ENCODE results near the gene MEPCE.
"Not testable (repeated sequence)": the region's sequence is repeated elsewhere in the genome, so short reads cannot be mapped to it uniquely, and the experiment has no call there.

MEPCE gene

GRCh38 chr7:100429637-100430492, at the start of gene MEPCE:
Gene MEPCE (plus strand): TSS chr7:100429831. CDS start chr7:100430019, 188 bp downstream.
- Histone ChIP-seq H3K4me2 (ENCODE audit: low read length) (peak within 1 kb of the TSS; percentile 83), H3K9me2 (replicated peaks; ENCODE audit: control insufficient read depth, low read length) (no peaks in the 10 kb centered on the region), H3K4me1 (ENCODE audit: control insufficient read depth, low read length) (peaks cover 51% of the 10 kb centered on the region), H4K20me1 (ENCODE audit: control insufficient read depth, insufficient read depth, low read depth, low read length) (peaks cover 11% of the 10 kb centered on the region; the same call in 1 of the 2 replicates), H3K4me3 (ENCODE audit: low read length) (peak within 1 kb of the TSS; percentile 77), H3K36me3 (ENCODE audit: control insufficient read depth, low read length) (peaks cover 51% of the 10 kb centered on the region), H3K79me2 (ENCODE audit: control insufficient read depth, low read length) (peaks cover 52% of the 10 kb centered on the region), H3K9me3 (ENCODE audit: control insufficient read depth, insufficient read depth, low read length) (peaks cover 5% of the 10 kb centered on the region), H3K27ac (ENCODE audit: low read depth, low read length) (peak within 1 kb of the TSS; percentile 89), H3K27me3 (ENCODE audit: control insufficient read depth, low read length) (no peaks in the 10 kb centered on the region), H3F3A (ENCODE audit: control insufficient read depth, insufficient read depth) (peaks cover 52% of the 10 kb centered on the region)
- TF ChIP-seq EZH2phosphoT487 (IDR thresholded peaks at IDR 0.05; ENCODE audit: borderline replicate concordance, low read length) (no peak), CTCF (IDR thresholded peaks at IDR 0.05; ENCODE audit: low read depth, low read length, poor library complexity, severe bottlenecking) (no peak)

- Histone ChIP-seq H3K4me3 (ENCODE audit: low read length) (no peak overlapping the region), H3K4me2 (ENCODE audit: low read length) (peak overlapping the region; percentile 22), H4K20me1 (ENCODE audit: control insufficient read depth, insufficient read depth, low read depth, low read length) (no peaks in the 10 kb centered on the region), H3K9me2 (replicated peaks; ENCODE audit: control insufficient read depth, low read length) (no peaks in the 10 kb centered on the region), H3K27me3 (ENCODE audit: control insufficient read depth, low read length) (no peaks in the 10 kb centered on the region), H3K4me1 (ENCODE audit: control insufficient read depth, low read length) (peaks cover 52% of the 10 kb centered on the region), H3K79me2 (ENCODE audit: control insufficient read depth, low read length) (no peaks in the 10 kb centered on the region), H3F3A (ENCODE audit: control insufficient read depth, insufficient read depth) (peaks cover 23% of the 10 kb centered on the region), H3K36me3 (ENCODE audit: control insufficient read depth, low read length) (no peaks in the 10 kb centered on the region), H3K9me3 (ENCODE audit: control insufficient read depth, insufficient read depth, low read length) (peaks cover 4% of the 10 kb centered on the region; the same call in 1 of the 2 replicates), H3K27ac (ENCODE audit: low read depth, low read length) (peak overlapping the region; percentile 26)
- TF ChIP-seq EZH2phosphoT487 (IDR thresholded peaks at IDR 0.05; ENCODE audit: borderline replicate concordance, low read length) (no peak), CTCF (IDR thresholded peaks at IDR 0.05; ENCODE audit: low read depth, low read length, poor library complexity, severe bottlenecking) (no peak)
Measured at GRCh38 chr7:100380196-100380595, 49.4 kb upstream of the MEPCE start.

GRCh38 chr7:100381531-100382233, 47.9 kb upstream of the MEPCE start:
- not testable (repeated sequence) for H3K4me2 ChIP-seq (ENCODE audit: low read length); H3K36me3 ChIP-seq (ENCODE audit: control insufficient read depth, low read length); H3K4me3 ChIP-seq (ENCODE audit: low read length); H3K9me2 ChIP-seq (replicated peaks; ENCODE audit: control insufficient read depth, low read length); H3K79me2 ChIP-seq (ENCODE audit: control insufficient read depth, low read length); H3K27me3 ChIP-seq (ENCODE audit: control insufficient read depth, low read length); H4K20me1 ChIP-seq (ENCODE audit: control insufficient read depth, insufficient read depth, low read depth, low read length); H3K9me3 ChIP-seq (ENCODE audit: control insufficient read depth, insufficient read depth, low read length); H3K27ac ChIP-seq (ENCODE audit: low read depth, low read length)
- Histone ChIP-seq H3F3A (ENCODE audit: control insufficient read depth, insufficient read depth) (peaks cover 19% of the 10 kb centered on the region), H3K4me1 (ENCODE audit: control insufficient read depth, low read length) (peaks cover 66% of the 10 kb centered on the region)

- H3K9me3 ChIP-seq (ENCODE audit: control insufficient read depth, insufficient read depth, low read length); H4K20me1 ChIP-seq (ENCODE audit: control insufficient read depth, insufficient read depth, low read depth, low read length); H3K9me2 ChIP-seq (replicated peaks; ENCODE audit: control insufficient read depth, low read length); H3K36me3 ChIP-seq (ENCODE audit: control insufficient read depth, low read length); H3K27me3 ChIP-seq (ENCODE audit: control insufficient read depth, low read length); H3K4me2 ChIP-seq (ENCODE audit: low read length); H3K27ac ChIP-seq (ENCODE audit: low read depth, low read length); H3K4me3 ChIP-seq (ENCODE audit: low read length); H3K79me2 ChIP-seq (ENCODE audit: control insufficient read depth, low read length): not testable (repeated sequence)
- H3F3A ChIP-seq (ENCODE audit: control insufficient read depth, insufficient read depth), result peaks cover 19% of the 10 kb centered on the region
- H3K4me1 ChIP-seq (ENCODE audit: control insufficient read depth, low read length), result peaks cover 70% of the 10 kb centered on the region
Measured at GRCh38 chr7:100382234-100382853, 47.3 kb upstream of the MEPCE start.

All from DOHH2 (cell line).